SK-N-SH (cell line): ENCODE data around the gene PCSK5.

Source experiments
- ELF1 ChIP-seq: IDR thresholded peaks from 2 replicates; pipeline ENCODE4 v1.4.0; 2012
- GABPA ChIP-seq: IDR thresholded peaks from 2 replicates; pipeline ENCODE4 v1.4.0; 2012; ENCODE audit warnings: low read depth, mild to moderate bottlenecking
- JUND ChIP-seq: IDR thresholded peaks from 2 replicates; pipeline ENCODE4 v1.4.0; 2012
- RAD21 ChIP-seq: IDR thresholded peaks from 2 replicates; pipeline ENCODE4 v1.6.1; 2012; ENCODE audit warnings: mild to moderate bottlenecking, low read length
- TAF1 ChIP-seq: IDR thresholded peaks from 2 replicates; pipeline ENCODE4 v1.6.1; 2012; ENCODE audit warnings: low read depth, mild to moderate bottlenecking, low read length, moderate library complexity, borderline replicate concordance
- ZBTB33 ChIP-seq: IDR thresholded peaks from 2 replicates; pipeline ENCODE4 v1.4.0; 2012; ENCODE audit warnings: low read depth, borderline replicate concordance
- TF ChIP-seq, protein P1 (sequence below): fragments of 200-600 bp; sonication (generic); IDR thresholded peaks from 2 replicates; pipeline ENCODE4 v1.6.1; 2017; ENCODE audit warnings: antibody characterized with exemption, mild to moderate bottlenecking, moderate library complexity
- TF ChIP-seq, protein P2 (sequence below): IDR thresholded peaks from 2 replicates; pipeline ENCODE4 v1.4.0; 2012; ENCODE audit warnings: low read depth

GRCh38 chr9:76034049-76034448 is 143.6 kb downstream of the PCSK5 start:
- TF ChIP-seq, protein P1, sequence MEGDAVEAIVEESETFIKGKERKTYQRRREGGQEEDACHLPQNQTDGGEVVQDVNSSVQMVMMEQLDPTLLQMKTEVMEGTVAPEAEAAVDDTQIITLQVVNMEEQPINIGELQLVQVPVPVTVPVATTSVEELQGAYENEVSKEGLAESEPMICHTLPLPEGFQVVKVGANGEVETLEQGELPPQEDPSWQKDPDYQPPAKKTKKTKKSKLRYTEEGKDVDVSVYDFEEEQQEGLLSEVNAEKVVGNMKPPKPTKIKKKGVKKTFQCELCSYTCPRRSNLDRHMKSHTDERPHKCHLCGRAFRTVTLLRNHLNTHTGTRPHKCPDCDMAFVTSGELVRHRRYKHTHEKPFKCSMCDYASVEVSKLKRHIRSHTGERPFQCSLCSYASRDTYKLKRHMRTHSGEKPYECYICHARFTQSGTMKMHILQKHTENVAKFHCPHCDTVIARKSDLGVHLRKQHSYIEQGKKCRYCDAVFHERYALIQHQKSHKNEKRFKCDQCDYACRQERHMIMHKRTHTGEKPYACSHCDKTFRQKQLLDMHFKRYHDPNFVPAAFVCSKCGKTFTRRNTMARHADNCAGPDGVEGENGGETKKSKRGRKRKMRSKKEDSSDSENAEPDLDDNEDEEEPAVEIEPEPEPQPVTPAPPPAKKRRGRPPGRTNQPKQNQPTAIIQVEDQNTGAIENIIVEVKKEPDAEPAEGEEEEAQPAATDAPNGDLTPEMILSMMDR, result no peak
- TF ChIP-seq, protein P2, sequence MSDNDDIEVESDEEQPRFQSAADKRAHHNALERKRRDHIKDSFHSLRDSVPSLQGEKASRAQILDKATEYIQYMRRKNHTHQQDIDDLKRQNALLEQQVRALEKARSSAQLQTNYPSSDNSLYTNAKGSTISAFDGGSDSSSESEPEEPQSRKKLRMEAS, result no peak
- TF ChIP-seq TAF1, result no peak
- TF ChIP-seq ZBTB33, result no peak
- no peak for TF ChIP-seq JUND
- TF ChIP-seq RAD21, result no peak
- no peak for TF ChIP-seq ELF1
- TF ChIP-seq GABPA, result no peak
